GM18909 (cell line): ENCODE measurements around the gene DIP2B.

Source experiments
- ATAC-seq: cut with Tn5 transposase; IDR thresholded peaks from one replicate; pipeline ENCODE4 v1.9.1; 2021; ENCODE audit warnings: mild to moderate bottlenecking; ENCODE audit not compliant: unreplicated experiment, poor library complexity

The DIP2B gene

GRCh38 chr12:50633955-50634354 lies 129.2 kb downstream of the DIP2B start:
- no peak for ATAC-seq

GRCh38 chr12:50634379-50634778 lies 129.6 kb downstream of the DIP2B start:
- no peak for ATAC-seq

- no peak for ATAC-seq
These were observed 130.6 kb downstream of the DIP2B start for GRCh38 chr12:50635364-50635763.

GRCh38 chr12:50635857-50636256 lies 131.1 kb downstream of the DIP2B start:
- ATAC-seq = no peak

GRCh38 chr12:50636505-50636904 lies 131.7 kb downstream of the DIP2B start:
- no peak for ATAC-seq

- no peak for ATAC-seq
These were observed 133.2 kb downstream of the DIP2B start for GRCh38 chr12:50637870-50638481.

- no peak for ATAC-seq
These were observed 133.7 kb downstream of the DIP2B start for GRCh38 chr12:50638482-50638880.

GRCh38 chr12:50639721-50640120 lies 134.9 kb downstream of the DIP2B start:
- no peak for ATAC-seq

GRCh38 chr12:50640321-50640939 lies 135.6 kb downstream of the DIP2B start:
- ATAC-seq = no peak

- ATAC-seq = no peak
These were observed 136.8 kb downstream of the DIP2B start for GRCh38 chr12:50641566-50641965.

GRCh38 chr12:50642035-50642451 lies 137.3 kb downstream of the DIP2B start:
- no peak for ATAC-seq

GRCh38 chr12:50642761-50643160 lies 138.0 kb downstream of the DIP2B start:
- ATAC-seq = no peak

GRCh38 chr12:50647031-50647430 lies 142.2 kb downstream of the DIP2B start:
- no peak for ATAC-seq

GRCh38 chr12:50647479-50647878 lies 142.7 kb downstream of the DIP2B start:
- ATAC-seq = no peak

- ATAC-seq = no peak
These were observed 145.5 kb downstream of the DIP2B start for GRCh38 chr12:50650285-50650684.

GRCh38 chr12:50655374-50655921 lies 150.7 kb downstream of the DIP2B start:
- no peak for ATAC-seq

- no peak for ATAC-seq
These were observed 154.5 kb downstream of the DIP2B start for GRCh38 chr12:50659260-50659659.

GRCh38 chr12:50659690-50660424 lies 155.1 kb downstream of the DIP2B start:
- no peak for ATAC-seq

GRCh38 chr12:50660425-50660822 lies 155.6 kb downstream of the DIP2B start:
- ATAC-seq = no peak

GRCh38 chr12:50661300-50662115 lies 156.7 kb downstream of the DIP2B start:
- no peak for ATAC-seq
